ENCODE results near the gene TMEM205.

- TF ChIP-seq POLR2A (IDR thresholded peaks at IDR 0.05; ENCODE audit: extremely low read depth, insufficient read length): no peak
- no peak for TF ChIP-seq CTCF (IDR thresholded peaks at IDR 0.05; ENCODE audit: low read depth, low read length)
- no peak for TF ChIP-seq MAX (IDR thresholded peaks at IDR 0.05; ENCODE audit: low read depth, low read length)
- no peak for TF ChIP-seq MYC (IDR thresholded peaks at IDR 0.05; ENCODE audit: low read depth, low read length)
Measured at GRCh38 chr19:11365557-11366117, 19.6 kb upstream of the TMEM205 start.
